GM23338 (cell line): ENCODE results near the gene LINGO4. TPM values are rescaled to one million over a fixed set of nuclear protein-coding genes. Genes with fewer than 3 reads are reported as not detected.

Experiments
- ATAC-seq: fragments of 200-7000 bp; cut with Tn5 transposase; 3 replicates; pipeline ENCODE4 v1.9.1; 2020
- DNase-seq: peaks from one replicate; pipeline ENCODE4 v3.0.0-alpha.2; 2015; ENCODE audit warnings: low spot score
- H2AFZ ChIP-seq: fragments of 200-600 bp; sonication (generic); 2 replicates; pipeline ENCODE4 v1.8.0; 2016; ENCODE audit warnings: antibody characterized with exemption, mild to moderate bottlenecking, moderate library complexity
- H3F3A ChIP-seq: fragments of 200-600 bp; sonication (generic); replicated peaks from 2 replicates; pipeline ENCODE4 v1.8.0; 2017; ENCODE audit warnings: antibody characterized with exemption, mixed run types, low read depth
- H3K27ac ChIP-seq: fragments of 200-600 bp; sonication (generic); 2 replicates; pipeline ENCODE4 v1.6.1; 2016; ENCODE audit warnings: low read depth
- H3K27me3 ChIP-seq: fragments of 200-600 bp; sonication (generic); 2 replicates; pipeline ENCODE4 v1.8.0; 2016; ENCODE audit warnings: mild to moderate bottlenecking, mixed run types, moderate library complexity; ENCODE audit not compliant: insufficient read depth
- H3K36me3 ChIP-seq: fragments of 200-600 bp; sonication (generic); 2 replicates; pipeline ENCODE4 v1.8.0; 2016; ENCODE audit warnings: mild to moderate bottlenecking; ENCODE audit not compliant: insufficient read depth
- H3K4me1 ChIP-seq: fragments of 200-600 bp; sonication (generic); 2 replicates; pipeline ENCODE4 v1.8.0; 2016; ENCODE audit warnings: mild to moderate bottlenecking, moderate library complexity; ENCODE audit not compliant: insufficient read depth
- H3K4me2 ChIP-seq: fragments of 200-600 bp; sonication (generic); 2 replicates; pipeline ENCODE4 v1.7.1; 2017; ENCODE audit warnings: mixed run types
- H3K4me3 ChIP-seq: fragments of 200-600 bp; sonication (generic); 2 replicates; pipeline ENCODE4 v1.6.1; 2016; ENCODE audit warnings: mixed run types
- H3K79me2 ChIP-seq: fragments of 200-600 bp; sonication (generic); replicated peaks from 2 replicates; pipeline ENCODE4 v1.8.0; 2017; ENCODE audit warnings: mild to moderate bottlenecking; ENCODE audit not compliant: insufficient read depth
- H3K9me2 ChIP-seq: fragments of 200-600 bp; sonication (generic); 2 replicates; pipeline ENCODE4 v1.8.0; 2017; ENCODE audit not compliant: insufficient read depth
- H4K20me1 ChIP-seq: fragments of 200-600 bp; sonication (generic); replicated peaks from 2 replicates; pipeline ENCODE4 v1.8.0; 2017; ENCODE audit warnings: mild to moderate bottlenecking; ENCODE audit not compliant: insufficient read depth
- H3K27ac Mint-ChIP-seq: 2 replicates; pipeline ENCODE4 v1.8.0; 2020; ENCODE audit warnings: inconsistent platforms, mild to moderate bottlenecking, moderate library complexity, mixed read lengths
- H3K27me3 Mint-ChIP-seq: 3 replicates; pipeline ENCODE4 v1.8.0; 2022; ENCODE audit warnings: low read depth, mild to moderate bottlenecking, moderate library complexity, mixed read lengths, inconsistent platforms; ENCODE audit not compliant: insufficient read depth, poor library complexity
- H3K36me3 Mint-ChIP-seq: 3 replicates; pipeline ENCODE4 v1.8.0; 2021; ENCODE audit warnings: low read depth, mild to moderate bottlenecking, inconsistent platforms, moderate library complexity, mixed read lengths
- H3K4me1 Mint-ChIP-seq: 3 replicates; pipeline ENCODE4 v1.8.0; 2020; ENCODE audit warnings: mild to moderate bottlenecking, inconsistent platforms, mixed read lengths
- H3K4me3 Mint-ChIP-seq: 3 replicates; pipeline ENCODE4 v1.8.0; 2021; ENCODE audit warnings: moderate library complexity, mild to moderate bottlenecking, inconsistent platforms, mixed read lengths
- H3K9me3 Mint-ChIP-seq: 3 replicates; pipeline ENCODE4 v1.8.0; 2020; ENCODE audit warnings: moderate library complexity, mild to moderate bottlenecking, inconsistent platforms, mixed read lengths
- CREB1 ChIP-seq: fragments of 250-450 bp; sonication (Bioruptor Pico); IDR thresholded peaks from 2 replicates; pipeline ENCODE4 v1.5.0; 2020; ENCODE audit warnings: low read depth, mild to moderate bottlenecking, moderate library complexity
- CTCF ChIP-seq, 2 experiments: fragments of 200-600 bp in 1 of 2; sonication (generic) in 1 of 2; conservative IDR thresholded peaks; 2 replicates each; pipeline versions ENCODE4 v1.5.1 to v1.6.1; 2016 to 2017; ENCODE audit warnings: antibody characterized with exemption in 2 of 2, low read depth in 2 of 2, mild to moderate bottlenecking in 2 of 2, moderate library complexity in 1 of 2
- ETS1 ChIP-seq: IDR thresholded peaks from 2 replicates; pipeline ENCODE4 v1.6.1; 2016; ENCODE audit warnings: antibody characterized with exemption
- EZH2 ChIP-seq: fragments of 200-600 bp; sonication (generic); IDR thresholded peaks from one replicate; pipeline ENCODE4 v1.8.0; 2017; ENCODE audit warnings: antibody characterized with exemption, mild to moderate bottlenecking, low read depth; ENCODE audit not compliant: unreplicated experiment
- EZH2phosphoT487 ChIP-seq: fragments of 200-600 bp; sonication (generic); IDR thresholded peaks from one replicate; pipeline ENCODE4 v1.8.1; 2018; ENCODE audit warnings: antibody characterized with exemption; ENCODE audit not compliant: unreplicated experiment
- JUNB ChIP-seq: IDR thresholded peaks from one replicate; pipeline ENCODE4 v1.6.1; 2016; ENCODE audit warnings: antibody characterized with exemption; ENCODE audit not compliant: unreplicated experiment
- NANOG ChIP-seq: IDR thresholded peaks from 2 replicates; pipeline ENCODE4 v1.6.1; 2016; ENCODE audit warnings: antibody characterized with exemption, borderline replicate concordance
- POLR2AphosphoS5 ChIP-seq: IDR thresholded peaks from 2 replicates; pipeline ENCODE4 v1.6.1; 2016; ENCODE audit warnings: antibody characterized with exemption, low read depth
- STAT1 ChIP-seq: IDR thresholded peaks from one replicate; pipeline ENCODE4 v1.6.1; 2016; ENCODE audit warnings: antibody characterized with exemption; ENCODE audit not compliant: unreplicated experiment
- ZNF114 ChIP-seq: fragments of 250-450 bp; sonication (Bioruptor Pico); IDR thresholded peaks from 2 replicates; pipeline ENCODE4 v1.5.0; 2020; ENCODE audit warnings: mild to moderate bottlenecking, moderate library complexity
- ZNF331 ChIP-seq: fragments of 250-450 bp; sonication (Bioruptor Pico); IDR thresholded peaks from 2 replicates; pipeline ENCODE4 v1.5.0; 2020; ENCODE audit warnings: low read depth, mild to moderate bottlenecking, moderate library complexity
- ZNF462 ChIP-seq: fragments of 250-450 bp; sonication (Bioruptor Pico); IDR thresholded peaks from 2 replicates; pipeline ENCODE4 v1.5.0; 2020; ENCODE audit warnings: mild to moderate bottlenecking, moderate library complexity
- polyA plus RNA-seq: library from polyadenylated mRNA; unstranded; fragments of >200 nt; fragmentation: Nextera tagmentation; extraction: Ambion mirVana; gene quantifications from 2 replicates; pipeline ENCODE4 v1.2.1, GENCODE V29; 2016
- total RNA-seq: library from RNA; depleted of rRNA; stranded (reverse); fragments of >200 nt; shearing (Covaris generic); gene quantifications from 2 replicates; pipeline ENCODE4 v1.2.3, GENCODE V29; 2014

LINGO4 gene
- total and polyA plus RNA-seq, 2 experiments from 2014 or later: not detected

- H3K79me2 ChIP-seq: no peaks in the 10 kb centered on the region
- H3F3A ChIP-seq: no peaks in the 10 kb centered on the region
- H3K4me2 ChIP-seq: no peak overlapping the region
- no peaks in the 10 kb centered on the region for H3K9me2 ChIP-seq
- Mint-ChIP-seq H3K9me3 (no peaks in the 10 kb centered on the region), H3K36me3 (no peaks in the 10 kb centered on the region), H3K4me1 (peaks cover 14% of the 10 kb centered on the region), H3K27ac (no peak overlapping the region), H3K4me3 (no peak overlapping the region), H3K27me3 (no peaks in the 10 kb centered on the region)
- H3K27me3 ChIP-seq: no peaks in the 10 kb centered on the region
- TF ChIP-seq CREB1 (CRISPR knock-in tag): no peak
- TF ChIP-seq ZNF331 (CRISPR knock-in tag): no peak
- TF ChIP-seq EZH2phosphoT487: no peak
- no peak for TF ChIP-seq POLR2AphosphoS5
- TF ChIP-seq JUNB: no peak
- no peak for TF ChIP-seq NANOG
- no peak for TF ChIP-seq ZNF114 (CRISPR knock-in tag)
- TF ChIP-seq ZNF462 (CRISPR knock-in tag): no peak
- no peak for TF ChIP-seq CTCF (conservative IDR thresholded peaks at IDR 0.05; ENCODE audit: low read depth in 2 of 2)
- TF ChIP-seq EZH2: no peak
- TF ChIP-seq ETS1: no peak
- no peak for TF ChIP-seq STAT1
- ATAC-seq (no peak), DNase-seq (no peak)
- no peak overlapping the region for H2AFZ ChIP-seq
- H3K4me1 ChIP-seq: 0 out of 2 replicates have a peak, but pooled peaks cover 3% of the 10 kb centered on the region
- no peak overlapping the region for H3K27ac ChIP-seq
- H3K4me3 ChIP-seq: no peak overlapping the region
- no peaks in the 10 kb centered on the region for H3K36me3 ChIP-seq
- 0 out of 2 replicates have a peak, but pooled peaks cover 2% of the 10 kb centered on the region for H4K20me1 ChIP-seq
Observed at GRCh38 chr1:151800830-151801229, 4.4 kb downstream of the LINGO4 start.
